ENCODE data around the gene RNF181. TPM values are rescaled to one million over a fixed set of nuclear protein-coding genes. Genes with fewer than 3 reads are reported as not detected.

Gene RNF181
- total and polyA plus RNA-seq, 2 of the 13 experiments (the other 11 are each of a cell fraction or from before 2014, with no cell fraction given): 224 to 578 TPM

- TF ChIP-seq SP1 (IDR thresholded peaks at IDR 0.05): no peak
- TF ChIP-seq SP1 (CRISPR knock-in tag; IDR thresholded peaks at IDR 0.05): no peak; the same call in 1 of the 2 replicates
- peak; percentile 96 for TF ChIP-seq TERF1 (CRISPR knock-in tag; IDR thresholded peaks at IDR 0.05)
- no peak for TF ChIP-seq ZNF598 (CRISPR knock-in tag; IDR thresholded peaks at IDR 0.05; ENCODE audit: borderline replicate concordance)
- TF ChIP-seq ZNF564 (CRISPR knock-in tag; IDR thresholded peaks at IDR 0.05): peak; percentile 93
- TF ChIP-seq SNAPC2 (CRISPR knock-in tag; IDR thresholded peaks at IDR 0.05): no peak; the same call in 1 of the 2 replicates
- no peak for TF ChIP-seq JUNB (CRISPR knock-in tag; IDR thresholded peaks at IDR 0.05; ENCODE audit: borderline replicate concordance)
- TF ChIP-seq HOXA5 (CRISPR knock-in tag; IDR thresholded peaks at IDR 0.05): peak; percentile 64
- TF ChIP-seq ZNF543 (CRISPR knock-in tag; IDR thresholded peaks at IDR 0.05): peak; percentile 51; the same call in 1 of the 2 replicates
- peak; percentile 88; the same call in 1 of the 2 replicates for TF ChIP-seq ZNF441 (CRISPR knock-in tag; IDR thresholded peaks at IDR 0.05; ENCODE audit: borderline replicate concordance)
- peak; percentile 97; the same call in 1 of the 2 replicates for TF ChIP-seq MTA1 (CRISPR knock-in tag; IDR thresholded peaks at IDR 0.05; ENCODE audit: borderline replicate concordance)
- TF ChIP-seq, protein P1, sequence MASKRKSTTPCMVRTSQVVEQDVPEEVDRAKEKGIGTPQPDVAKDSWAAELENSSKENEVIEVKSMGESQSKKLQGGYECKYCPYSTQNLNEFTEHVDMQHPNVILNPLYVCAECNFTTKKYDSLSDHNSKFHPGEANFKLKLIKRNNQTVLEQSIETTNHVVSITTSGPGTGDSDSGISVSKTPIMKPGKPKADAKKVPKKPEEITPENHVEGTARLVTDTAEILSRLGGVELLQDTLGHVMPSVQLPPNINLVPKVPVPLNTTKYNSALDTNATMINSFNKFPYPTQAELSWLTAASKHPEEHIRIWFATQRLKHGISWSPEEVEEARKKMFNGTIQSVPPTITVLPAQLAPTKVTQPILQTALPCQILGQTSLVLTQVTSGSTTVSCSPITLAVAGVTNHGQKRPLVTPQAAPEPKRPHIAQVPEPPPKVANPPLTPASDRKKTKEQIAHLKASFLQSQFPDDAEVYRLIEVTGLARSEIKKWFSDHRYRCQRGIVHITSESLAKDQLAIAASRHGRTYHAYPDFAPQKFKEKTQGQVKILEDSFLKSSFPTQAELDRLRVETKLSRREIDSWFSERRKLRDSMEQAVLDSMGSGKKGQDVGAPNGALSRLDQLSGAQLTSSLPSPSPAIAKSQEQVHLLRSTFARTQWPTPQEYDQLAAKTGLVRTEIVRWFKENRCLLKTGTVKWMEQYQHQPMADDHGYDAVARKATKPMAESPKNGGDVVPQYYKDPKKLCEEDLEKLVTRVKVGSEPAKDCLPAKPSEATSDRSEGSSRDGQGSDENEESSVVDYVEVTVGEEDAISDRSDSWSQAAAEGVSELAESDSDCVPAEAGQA (IDR thresholded peaks at IDR 0.05; ENCODE audit: low read depth): no peak
- TF ChIP-seq, protein P1 (CRISPR knock-in tag; IDR thresholded peaks at IDR 0.05; ENCODE audit: borderline replicate concordance): no peak; the same call in 1 of the 2 replicates
- TF ChIP-seq ZNF841 (CRISPR knock-in tag; IDR thresholded peaks at IDR 0.05; ENCODE audit: borderline replicate concordance): no peak
- TF ChIP-seq, protein P2, sequence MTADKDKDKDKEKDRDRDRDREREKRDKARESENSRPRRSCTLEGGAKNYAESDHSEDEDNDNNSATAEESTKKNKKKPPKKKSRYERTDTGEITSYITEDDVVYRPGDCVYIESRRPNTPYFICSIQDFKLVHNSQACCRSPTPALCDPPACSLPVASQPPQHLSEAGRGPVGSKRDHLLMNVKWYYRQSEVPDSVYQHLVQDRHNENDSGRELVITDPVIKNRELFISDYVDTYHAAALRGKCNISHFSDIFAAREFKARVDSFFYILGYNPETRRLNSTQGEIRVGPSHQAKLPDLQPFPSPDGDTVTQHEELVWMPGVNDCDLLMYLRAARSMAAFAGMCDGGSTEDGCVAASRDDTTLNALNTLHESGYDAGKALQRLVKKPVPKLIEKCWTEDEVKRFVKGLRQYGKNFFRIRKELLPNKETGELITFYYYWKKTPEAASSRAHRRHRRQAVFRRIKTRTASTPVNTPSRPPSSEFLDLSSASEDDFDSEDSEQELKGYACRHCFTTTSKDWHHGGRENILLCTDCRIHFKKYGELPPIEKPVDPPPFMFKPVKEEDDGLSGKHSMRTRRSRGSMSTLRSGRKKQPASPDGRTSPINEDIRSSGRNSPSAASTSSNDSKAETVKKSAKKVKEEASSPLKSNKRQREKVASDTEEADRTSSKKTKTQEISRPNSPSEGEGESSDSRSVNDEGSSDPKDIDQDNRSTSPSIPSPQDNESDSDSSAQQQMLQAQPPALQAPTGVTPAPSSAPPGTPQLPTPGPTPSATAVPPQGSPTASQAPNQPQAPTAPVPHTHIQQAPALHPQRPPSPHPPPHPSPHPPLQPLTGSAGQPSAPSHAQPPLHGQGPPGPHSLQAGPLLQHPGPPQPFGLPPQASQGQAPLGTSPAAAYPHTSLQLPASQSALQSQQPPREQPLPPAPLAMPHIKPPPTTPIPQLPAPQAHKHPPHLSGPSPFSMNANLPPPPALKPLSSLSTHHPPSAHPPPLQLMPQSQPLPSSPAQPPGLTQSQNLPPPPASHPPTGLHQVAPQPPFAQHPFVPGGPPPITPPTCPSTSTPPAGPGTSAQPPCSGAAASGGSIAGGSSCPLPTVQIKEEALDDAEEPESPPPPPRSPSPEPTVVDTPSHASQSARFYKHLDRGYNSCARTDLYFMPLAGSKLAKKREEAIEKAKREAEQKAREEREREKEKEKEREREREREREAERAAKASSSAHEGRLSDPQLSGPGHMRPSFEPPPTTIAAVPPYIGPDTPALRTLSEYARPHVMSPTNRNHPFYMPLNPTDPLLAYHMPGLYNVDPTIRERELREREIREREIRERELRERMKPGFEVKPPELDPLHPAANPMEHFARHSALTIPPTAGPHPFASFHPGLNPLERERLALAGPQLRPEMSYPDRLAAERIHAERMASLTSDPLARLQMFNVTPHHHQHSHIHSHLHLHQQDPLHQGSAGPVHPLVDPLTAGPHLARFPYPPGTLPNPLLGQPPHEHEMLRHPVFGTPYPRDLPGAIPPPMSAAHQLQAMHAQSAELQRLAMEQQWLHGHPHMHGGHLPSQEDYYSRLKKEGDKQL (CRISPR knock-in tag; IDR thresholded peaks at IDR 0.05; ENCODE audit: low read depth): 0 out of 2 replicates have a peak, but pooled peaks have one; percentile 25
- 0 out of 2 replicates have a peak, but pooled peaks have one; percentile 37 for TF ChIP-seq ZBTB20 (CRISPR knock-in tag; IDR thresholded peaks at IDR 0.05; ENCODE audit: borderline replicate concordance, low read depth)
- peak; percentile 95 for TF ChIP-seq CHD4 (IDR thresholded peaks at IDR 0.05; ENCODE audit: borderline replicate concordance, low read length)
- peak; percentile 12; the same call in 1 of the 2 replicates for TF ChIP-seq ZNF232 (CRISPR knock-in tag; IDR thresholded peaks at IDR 0.05; ENCODE audit: borderline replicate concordance)
These were observed 11.1 kb upstream of the RNF181 start, which contains the start of gene VAMP5 (continued) for GRCh38 chr2:85584354-85584856.
